A673 (cell line): ENCODE measurements around the gene CLSTN2. TPM values are rescaled to one million over a fixed set of nuclear protein-coding genes. Genes with fewer than 3 reads are reported as not detected.

Source experiments
- BruUV-seq: library from RNA; stranded (reverse); fragments of 400-500 nt; replicated peaks from 2 replicates; lab custom pipeline; 2021; lab: Mats Ljungman, UMichigan
- CTCF ChIA-PET: fragments of 300-600 bp; sonication (Branson Sonifier 250); formaldehyde crosslinking; loops from one replicate; lab custom pipeline; 2022; ENCODE audit warnings: antibody characterized with exemption; lab: Charles Lee
- POLR2A ChIA-PET: fragments of 300-600 bp; sonication (Branson Sonifier 250); formaldehyde crosslinking; loops from one replicate; lab custom pipeline; 2022; ENCODE audit warnings: antibody characterized with exemption; ENCODE audit not compliant: low non-redundant PET; lab: Charles Lee
- DNase-seq: peaks from one replicate; pipeline ENCODE4 v3.0.0-alpha.2; 2015; ENCODE audit warnings: low spot score
- H3K27ac ChIP-seq: fragments of 200-600 bp; sonication (generic); 2 replicates; pipeline ENCODE4 v1.5.1; 2016; ENCODE audit warnings: mixed run types, low read depth, mild to moderate bottlenecking, mixed read lengths, antibody characterized with exemption, low read length; ENCODE audit not compliant: poor library complexity, severe bottlenecking
- H3K27me3 ChIP-seq: fragments of 200-600 bp; sonication (generic); replicated peaks from 2 replicates; pipeline ENCODE4 v1.6.1; 2017; ENCODE audit warnings: mixed run types, low read depth, mild to moderate bottlenecking, mixed read lengths, antibody characterized with exemption, low read length; ENCODE audit not compliant: insufficient read depth, poor library complexity
- H3K36me3 ChIP-seq: fragments of 200-600 bp; sonication (generic); 2 replicates; pipeline ENCODE4 v1.6.1; 2016; ENCODE audit warnings: mixed run types, mild to moderate bottlenecking, mixed read lengths, antibody characterized with exemption, low read length; ENCODE audit not compliant: insufficient read depth, poor library complexity, severe bottlenecking
- H3K4me1 ChIP-seq: fragments of 200-600 bp; sonication (generic); 2 replicates; pipeline ENCODE4 v1.6.1; 2017; ENCODE audit warnings: mixed run types, mild to moderate bottlenecking, mixed read lengths, antibody characterized with exemption, low read length; ENCODE audit not compliant: insufficient read depth, poor library complexity, severe bottlenecking
- H3K4me3 ChIP-seq: fragments of 200-600 bp; sonication (generic); 2 replicates; pipeline ENCODE4 v1.5.1; 2016; ENCODE audit warnings: low read depth, mixed run types, mild to moderate bottlenecking, mixed read lengths, low read length; ENCODE audit not compliant: poor library complexity, severe bottlenecking
- H3K9me3 ChIP-seq: fragments of 200-600 bp; sonication (generic); 2 replicates; pipeline ENCODE4 v1.6.1; 2016; ENCODE audit warnings: mixed run types, low read depth, mild to moderate bottlenecking, mixed read lengths, antibody characterized with exemption, low read length; ENCODE audit not compliant: poor library complexity, severe bottlenecking
- EZH2 ChIP-seq: fragments of 200-600 bp; sonication (generic); IDR thresholded peaks from 2 replicates; pipeline ENCODE4 v1.6.1; 2017; ENCODE audit warnings: borderline replicate concordance, low read depth, mild to moderate bottlenecking, mixed read lengths, antibody characterized with exemption, low read length; ENCODE audit not compliant: poor library complexity, severe bottlenecking
- intact Hi-C: fragments of 100-400 bp; cut with micrococcal nuclease; formaldehyde crosslinking; loops from one replicate; pipeline ENCODE4 v1.10.0; 2022; ENCODE audit not compliant: unreplicated experiment
- total RNA-seq: library from RNA; stranded (reverse); gene quantifications from 2 replicates; pipeline ENCODE4 v1.2.3, GENCODE V29; 2021
- TF ChIP-seq, protein P1 (sequence below): fragments of 300-800, 200-600 bp; sonication (generic); conservative IDR thresholded peaks from 2 replicates; pipeline ENCODE4 v1.5.1; 2017; ENCODE audit warnings: low read depth, mild to moderate bottlenecking, antibody characterized with exemption, low read length, moderate library complexity, mixed read lengths

Gene CLSTN2
- total RNA-seq, 1 experiment from 2014 or later, result 50.7 TPM

DNA sequence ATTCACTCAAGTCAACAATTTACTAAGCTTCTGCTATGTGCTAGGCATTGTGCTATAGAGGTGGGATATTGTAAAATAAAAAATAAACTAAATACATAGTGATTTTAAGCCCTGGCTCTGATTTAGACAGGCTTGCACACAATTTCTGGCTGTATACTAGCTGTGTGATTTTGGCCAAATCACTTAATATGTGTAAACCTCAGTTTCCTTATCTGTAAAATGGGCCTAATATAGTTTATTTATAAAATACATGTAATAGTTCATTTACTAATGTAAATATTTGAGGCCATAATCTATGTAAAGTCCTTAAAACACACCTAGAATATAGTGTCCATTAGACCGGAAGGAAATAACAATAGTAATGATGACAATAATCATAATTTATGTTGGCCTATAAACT lies 363.1 kb downstream of the CLSTN2 start:
- TF ChIP-seq EZH2, result no peak
- TF ChIP-seq, protein P1, sequence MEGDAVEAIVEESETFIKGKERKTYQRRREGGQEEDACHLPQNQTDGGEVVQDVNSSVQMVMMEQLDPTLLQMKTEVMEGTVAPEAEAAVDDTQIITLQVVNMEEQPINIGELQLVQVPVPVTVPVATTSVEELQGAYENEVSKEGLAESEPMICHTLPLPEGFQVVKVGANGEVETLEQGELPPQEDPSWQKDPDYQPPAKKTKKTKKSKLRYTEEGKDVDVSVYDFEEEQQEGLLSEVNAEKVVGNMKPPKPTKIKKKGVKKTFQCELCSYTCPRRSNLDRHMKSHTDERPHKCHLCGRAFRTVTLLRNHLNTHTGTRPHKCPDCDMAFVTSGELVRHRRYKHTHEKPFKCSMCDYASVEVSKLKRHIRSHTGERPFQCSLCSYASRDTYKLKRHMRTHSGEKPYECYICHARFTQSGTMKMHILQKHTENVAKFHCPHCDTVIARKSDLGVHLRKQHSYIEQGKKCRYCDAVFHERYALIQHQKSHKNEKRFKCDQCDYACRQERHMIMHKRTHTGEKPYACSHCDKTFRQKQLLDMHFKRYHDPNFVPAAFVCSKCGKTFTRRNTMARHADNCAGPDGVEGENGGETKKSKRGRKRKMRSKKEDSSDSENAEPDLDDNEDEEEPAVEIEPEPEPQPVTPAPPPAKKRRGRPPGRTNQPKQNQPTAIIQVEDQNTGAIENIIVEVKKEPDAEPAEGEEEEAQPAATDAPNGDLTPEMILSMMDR, result no peak
- Histone ChIP-seq H3K4me3 (no peak overlapping the region), H3K27me3 (no peaks in the 10 kb centered on the region), H3K27ac (no peak overlapping the region), H3K9me3 (no peaks in the 10 kb centered on the region), H3K4me1 (no peaks in the 10 kb centered on the region), H3K36me3 (no peaks in the 10 kb centered on the region)
- POLR2A ChIA-PET, result no interaction called here
- no peak for DNase-seq
- CTCF ChIA-PET, result no interaction called here
- intact Hi-C loops, result no loop called here
- no TSS peak for BruUV-seq

DNA sequence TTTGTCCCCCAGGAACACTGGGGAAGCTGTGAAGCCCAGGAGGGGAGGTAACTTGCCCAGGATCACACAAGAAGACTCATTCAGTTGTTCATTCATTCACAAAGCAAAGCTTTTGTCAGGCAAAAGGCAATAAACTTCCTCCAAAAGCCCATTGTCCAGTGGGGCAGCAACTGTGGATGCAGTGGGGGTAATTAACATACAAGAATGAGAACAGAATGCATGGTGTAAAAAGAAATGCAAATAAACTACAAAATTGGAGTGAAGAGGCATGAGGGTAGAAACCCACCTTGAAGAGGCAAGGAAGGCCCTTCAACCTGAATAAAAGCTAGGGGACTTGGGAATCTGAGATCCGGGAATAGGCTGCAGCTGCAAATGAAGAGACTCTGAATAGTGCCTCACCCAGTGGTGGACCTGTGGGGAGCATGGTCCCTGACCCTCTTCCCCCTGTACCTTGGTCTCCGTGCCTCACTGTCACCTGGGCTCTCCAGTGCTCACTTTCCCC lies 363.6 kb downstream of the CLSTN2 start:
- Histone ChIP-seq H3K9me3 (no peaks in the 10 kb centered on the region), H3K27ac (no peak overlapping the region), H3K36me3 (no peaks in the 10 kb centered on the region), H3K4me1 (no peaks in the 10 kb centered on the region), H3K27me3 (no peaks in the 10 kb centered on the region), H3K4me3 (no peak overlapping the region)
- intact Hi-C loops, result no loop called here
- BruUV-seq, result no TSS peak
- no peak for DNase-seq
- POLR2A ChIA-PET, result interaction anchor here (0.6 kb wide), 1 partner anchor 11 kb away, joined by 5 read pairs; no protein-coding TSS in a partner anchor
- CTCF ChIA-PET, result no interaction called here
- TF ChIP-seq EZH2, result no peak
- TF ChIP-seq, protein P1, result no peak

DNA sequence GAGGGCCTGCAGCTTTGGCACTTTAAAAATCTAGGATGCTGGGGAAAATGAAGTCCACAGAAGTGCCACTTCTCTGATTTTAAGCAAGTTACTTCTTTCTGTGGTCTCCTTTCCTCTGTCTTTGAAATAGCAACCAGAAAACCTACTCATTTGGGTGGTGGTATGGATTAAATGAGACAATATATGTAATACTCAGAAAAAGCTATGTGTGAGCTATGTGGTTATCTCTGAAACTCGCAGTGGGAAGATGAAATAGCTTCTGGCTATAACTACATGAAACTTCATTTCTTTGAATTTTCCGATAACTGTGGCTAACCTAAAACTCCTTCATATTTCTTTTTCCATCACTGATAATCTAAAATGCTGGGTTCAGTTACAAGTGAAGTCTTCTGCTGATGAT lies 368.9 kb downstream of the CLSTN2 start:
- no TSS peak for BruUV-seq
- H3K9me3 ChIP-seq, result no peaks in the 10 kb centered on the region
- DNase-seq, result no peak
- intact Hi-C loops, result no loop called here
- POLR2A ChIA-PET, result no interaction called here
- CTCF ChIA-PET, result no interaction called here
- no peaks in the 10 kb centered on the region for H3K27me3 ChIP-seq
- H3K4me1 ChIP-seq, result no peaks in the 10 kb centered on the region
- TF ChIP-seq EZH2, result no peak
- TF ChIP-seq, protein P1, result no peak
- H3K36me3 ChIP-seq, result no peaks in the 10 kb centered on the region
- no peak overlapping the region for H3K27ac ChIP-seq
- no peak overlapping the region for H3K4me3 ChIP-seq
